ENCODE measurements around the gene IL12RB1.

GRCh38 chr19:18130523-18131242 lies 43.9 kb upstream of the IL12RB1 start:
- no peak for TF ChIP-seq ZFX (IDR thresholded peaks at IDR 0.05; ENCODE audit: borderline replicate concordance)
- TF ChIP-seq CTCF (IDR thresholded peaks at IDR 0.05): no peak

Data from 22Rv1 (cell line).